K562 (cell line): Measurements from ENCODE around the gene LY6G6D. TPM values are rescaled to one million over a fixed set of nuclear protein-coding genes. Genes with fewer than 3 reads are reported as not detected.

ENCODE experiments used
- ATAC-seq: fragments of 200-7000 bp; cut with Tn5 transposase; 3 replicates; pipeline ENCODE4 v1.9.1; 2020; ENCODE audit warnings: moderate library complexity
- BruUV-seq: library from RNA; stranded (reverse); fragments of 400-500 nt; replicated peaks from 2 replicates; lab custom pipeline; 2021; lab: Mats Ljungman, UMichigan
- CTCF ChIA-PET: fragments of 300-600 bp; formaldehyde crosslinking; extraction: SDS; loops from one replicate; lab custom pipeline; 2021; ENCODE audit warnings: low intra/inter-chr PET ratio; lab: Yijun Ruan, JAX
- POLR2A ChIA-PET: fragments of 300-600, 350-650 bp; sonication (Branson Sonifier 250); formaldehyde crosslinking; extraction: SDS; loops from one replicate; lab custom pipeline; 2021; ENCODE audit warnings: antibody characterized with exemption, inconsistent platforms; lab: Yijun Ruan, JAX
- DNase-seq, 4 experiments: peaks; one replicate each; pipeline versions ENCODE4 v3.0.0 to v3.0.0-alpha.2; 2011 to 2018; ENCODE audit warnings: low spot score in 3 of 4, mixed read lengths in 3 of 4; ENCODE audit errors: extremely low read depth in 1 of 4
- FAIRE-seq: peaks from 2 replicates; lab custom pipeline; 2011; peaks lifted over from hg19 to GRCh38; lab: Jason Lieb, UNC
- H2AFZ ChIP-seq: 2 replicates; pipeline ENCODE4 v1.6.0; 2011; ENCODE audit warnings: low read depth, low read length, control low read depth, inconsistent platforms
- H3K27ac ChIP-seq: fragments of 200-600 bp; 3 replicates; pipeline ENCODE4 v1.8.0; 2011; ENCODE audit warnings: low read depth, mild to moderate bottlenecking, control low read depth, inconsistent platforms, low read length, moderate library complexity, mixed read lengths; ENCODE audit errors: extremely low read depth
- H3K27me3 ChIP-seq, 2 experiments: fragments of 300-600 bp in 1 of 2; 2 replicates in 1 of 2; 3 replicates in 1 of 2; pipeline versions ENCODE4 v1.6.0 to v1.8.0; 2011; ENCODE audit warnings: inconsistent platforms in 2 of 2, low read length in 2 of 2, mild to moderate bottlenecking in 1 of 2, mixed read lengths in 1 of 2, moderate library complexity in 1 of 2; ENCODE audit not compliant: control insufficient read depth in 2 of 2, insufficient read depth in 2 of 2
- H3K36me3 ChIP-seq: fragments of 300-600 bp; 3 replicates; pipeline ENCODE4 v1.8.0; 2011; ENCODE audit warnings: mild to moderate bottlenecking, low read length, inconsistent platforms; ENCODE audit not compliant: control insufficient read depth, insufficient read depth
- H3K4me1 ChIP-seq, 2 experiments: fragments of 200-600 bp in 1 of 2; replicated peaks in 1 of 2; 2 replicates in 1 of 2; 3 replicates in 1 of 2; pipeline versions ENCODE4 v1.5.1 to v1.8.0; 2011; ENCODE audit warnings: inconsistent platforms in 2 of 2, low read length in 2 of 2, mild to moderate bottlenecking in 1 of 2, mixed read lengths in 1 of 2, moderate library complexity in 1 of 2; ENCODE audit not compliant: control insufficient read depth in 2 of 2, insufficient read depth in 2 of 2
- H3K4me2 ChIP-seq: 2 replicates; pipeline ENCODE4 v1.6.1; 2011; ENCODE audit warnings: low read length, control low read depth, inconsistent platforms, mixed read lengths; ENCODE audit not compliant: insufficient read depth
- H3K4me3 ChIP-seq: fragments of 200-600 bp; sonication (generic), shearing (Covaris generic); 2 replicates; pipeline ENCODE4 v1.5.1; 2016; ENCODE audit warnings: control low read depth, inconsistent platforms
- H3K79me2 ChIP-seq: fragments of 200-600 bp; 3 replicates; pipeline ENCODE4 v1.8.0; 2011; ENCODE audit warnings: low read length, inconsistent platforms; ENCODE audit not compliant: control insufficient read depth, insufficient read depth
- H3K9ac ChIP-seq, 2 experiments: 2 replicates each; pipeline versions ENCODE4 v1.6.0 to v1.6.1; 2011; ENCODE audit warnings: low read depth in 2 of 2, low read length in 2 of 2, control low read depth in 1 of 2, inconsistent platforms in 1 of 2, mild to moderate bottlenecking in 1 of 2, mixed read lengths in 1 of 2; ENCODE audit not compliant: insufficient read depth in 1 of 2
- H3K9me1 ChIP-seq: one replicate; pipeline ENCODE4 v1.6.0; 2011; ENCODE audit warnings: inconsistent platforms, mild to moderate bottlenecking, low read length, moderate library complexity; ENCODE audit not compliant: control insufficient read depth, insufficient read depth
- H3K9me3 ChIP-seq: replicated peaks from 2 replicates; pipeline ENCODE4 v1.5.1; 2011; ENCODE audit warnings: low read depth, low read length, inconsistent platforms; ENCODE audit not compliant: control insufficient read depth, insufficient read depth
- H4K20me1 ChIP-seq: replicated peaks from 2 replicates; pipeline ENCODE4 v1.6.1; 2011; ENCODE audit warnings: low read length, inconsistent platforms, mixed read lengths; ENCODE audit not compliant: control insufficient read depth, insufficient read depth
- CREB3L1 ChIP-seq: fragments of 450-650 bp; IDR thresholded peaks from 2 replicates; pipeline ENCODE4 v1.6.1; 2014; ENCODE audit warnings: low read depth, mild to moderate bottlenecking, moderate library complexity, borderline replicate concordance
- MIER1 ChIP-seq: fragments of 450-650 bp; IDR thresholded peaks from 2 replicates; pipeline ENCODE4 v1.6.1; 2016; ENCODE audit warnings: antibody characterized with exemption, mild to moderate bottlenecking, low read depth
- RBFOX2 ChIP-seq: fragments of 200-400 bp; formaldehyde crosslinking; IDR thresholded peaks from 2 replicates; pipeline ENCODE4 v1.6.1; 2017; ENCODE audit warnings: low read depth, mild to moderate bottlenecking, low read length, moderate library complexity
- TFAP4 ChIP-seq: sonication (generic); formaldehyde crosslinking; IDR thresholded peaks from 2 replicates; pipeline ENCODE4 v1.8.0; 2022; ENCODE audit warnings: missing genetic modification reagents, mild to moderate bottlenecking, moderate library complexity, borderline replicate concordance
- ZBTB7A ChIP-seq: IDR thresholded peaks from 2 replicates; pipeline ENCODE4 v1.6.1; 2011; ENCODE audit warnings: low read depth, mild to moderate bottlenecking, low read length, moderate library complexity, borderline replicate concordance; ENCODE audit not compliant: control insufficient read depth
- ZNF655 ChIP-seq: fragments of 250-450 bp; sonication (Bioruptor Pico); IDR thresholded peaks from 2 replicates; pipeline ENCODE4 v1.5.0; 2021
- ZNF740 ChIP-seq, 3 experiments: fragments of 200-800 bp in 1 of 3; sonication (Bioruptor generic) in 1 of 3; sonication (generic) in 1 of 3; formaldehyde crosslinking in 1 of 3; IDR thresholded peaks; 2 replicates each; pipeline versions ENCODE4 v1.6.1 to v1.8.0; 2016 to 2022; ENCODE audit warnings: mild to moderate bottlenecking in 2 of 3, missing compliant biosample characterization in 2 of 3, missing genetic modification characterization in 2 of 3, missing genetic modification reagents in 1 of 3
- WGBS: fragments of 100-300 bp; shearing (Covaris generic); methylation state at CpG from one replicate; pipeline ENCODE4 v1.1.6; 2016; ENCODE audit warnings: low coverage, mixed read lengths; ENCODE audit not compliant: insufficient coverage; ENCODE audit errors: missing lambda C conversion rate; 5-methylcytosine and 5-hydroxymethylcytosine counted together
- in situ Hi-C: fragments of 300-500 bp; cut with MboI; formaldehyde crosslinking; loops from 4 replicates; pipeline ENCODE4 v1.15.0; 2018; ENCODE audit warnings: inconsistent platforms, mixed read lengths
- intact Hi-C: fragments of 100-400 bp; cut with micrococcal nuclease; formaldehyde crosslinking; loops from 2 replicates; pipeline ENCODE4 v1.14.2; 2022
- polyA plus RNA-seq, 8 experiments: library from polyadenylated mRNA; depleted of rRNA in 4 of 8; stranded (reverse) in 5 of 8; unstranded in 3 of 8; fragments of >200 nt; fragmentation: Nextera tagmentation in 2 of 8; fragmentation: Illumina TruSeq in 1 of 8; extraction: Ambion mirVana in 2 of 8; extraction: Trizol in 1 of 8; gene quantifications; 2 replicates each; pipeline versions ENCODE4 v1.2.1 to v1.2.3, GENCODE V29; 2011 to 2014; ENCODE audit warnings: inconsistent platforms in 1 of 8, missing spikeins in 1 of 8
- total RNA-seq, 7 experiments: library from RNA; depleted of rRNA in 6 of 7; stranded (reverse); fragments of >200 nt in 6 of 7; fragmentation: Illumina TruSeq in 2 of 7; extraction: Trizol in 2 of 7; gene quantifications; 2 replicates each; pipeline versions ENCODE4 v1.2.1 to v1.2.3, GENCODE V29; 2011 to 2021; ENCODE audit warnings: low replicate concordance in 1 of 7

The LY6G6D gene
- total and polyA plus RNA-seq, 9 of the 15 experiments (the other 6 are each of a cell fraction or from before 2014, with no cell fraction given) = 0.30 to 0.38 TPM; not detected in 7

GRCh38 chr6:31692886-31693285, 22.3 kb upstream of the LY6G6D start:
- Histone ChIP-seq H3K9me1 (peaks cover 5% of the 10 kb centered on the region), H3K9me3 (no peaks in the 10 kb centered on the region), H3K4me1 (peaks cover 44 to 47% of the 10 kb centered on the region in 2 experiments), H3K27me3 (no peaks in the 10 kb centered on the region), H4K20me1 (no peaks in the 10 kb centered on the region), H3K79me2 (peaks cover 6% of the 10 kb centered on the region; the same call in 2 of the 3 replicates)
- no peak for DNase-seq
- CTCF ChIA-PET = no interaction called here
- no peak for FAIRE-seq
- TF ChIP-seq CREB3L1 (no peak), ZNF655 (no peak), TFAP4 (CRISPR knock-in tag) (0 out of 2 replicates have a peak, but pooled peaks have one; percentile 14), MIER1 (no peak), RBFOX2 (0 out of 2 replicates have a peak, but pooled peaks have one; percentile 7), ZBTB7A (peak; percentile 6; the same call in 1 of the 2 replicates), ZNF740 (CRISPR knock-in tag; IDR thresholded peaks at IDR 0.05) (0 out of 2 replicates have a peak, but pooled peaks have one; percentile 3), ZNF740 (tag; IDR thresholded peaks at IDR 0.05) (no peak)
- TF ChIP-seq, all 486 proteins: peak for 4
- H2AFZ ChIP-seq = no peak overlapping the region
- no peak overlapping the region for H3K4me2 ChIP-seq
- no peak overlapping the region for H3K27ac ChIP-seq
- no peak overlapping the region for H3K4me3 ChIP-seq
- BruUV-seq = no TSS peak
- 82% methylated on average over 9 of the region's 9 CpGs for WGBS
- POLR2A ChIA-PET = interaction anchor here (0.7 to 7.1 kb wide), 12 partner anchors 9 to 164 kb away, joined by 3 to 158 read pairs (median 12); partner anchors contain the start of genes ABHD16A, CLIC1, GPANK1 and HSPA1B
- in situ Hi-C loops (no loop called here), intact Hi-C loops (no loop called here)
- H3K36me3 ChIP-seq = peaks cover 90% of the 10 kb centered on the region
- peak overlapping the region in 1 of 2 experiments; percentile 59; a peak in 2 of 4 replicates for H3K9ac ChIP-seq
- ATAC-seq = no peak
